GM12878 (cell line): ENCODE measurements around the gene SEPTIN1. TPM values are rescaled to one million over a fixed set of nuclear protein-coding genes. Genes with fewer than 3 reads are reported as not detected.

Source experiments
- ATAC-seq: fragments of 200-7000 bp; cut with Tn5 transposase; 3 replicates; pipeline ENCODE4 v1.9.1; 2020; ENCODE audit warnings: mild to moderate bottlenecking, moderate library complexity
- BruUV-seq: library from RNA; stranded (reverse); fragments of 400-500 nt; replicated peaks from 2 replicates; lab custom pipeline; 2021; lab: Mats Ljungman, UMichigan
- CTCF ChIA-PET: fragments of 300-600 bp; sonication (Branson Sonifier 250); formaldehyde crosslinking; extraction: SDS; loops from one replicate; lab custom pipeline; 2021; ENCODE audit warnings: inconsistent platforms; lab: Yijun Ruan, JAX
- POLR2A ChIA-PET: fragments of 350-600 bp; formaldehyde crosslinking; extraction: SDS; loops from one replicate; lab custom pipeline; 2021; ENCODE audit warnings: inconsistent platforms; lab: Charles Lee
- RAD21 ChIA-PET: fragments of 300-600 bp; sonication (Branson Sonifier 250); formaldehyde crosslinking; loops from one replicate; lab custom pipeline; 2023; ENCODE audit warnings: antibody characterized with exemption; ENCODE audit not compliant: unreplicated experiment; lab: Charles Lee
- SMC1A ChIA-PET: fragments of 300-600 bp; sonication (Branson Sonifier 250); formaldehyde crosslinking; loops from one replicate; lab custom pipeline; 2023; ENCODE audit not compliant: unreplicated experiment, uncharacterized antibody; lab: Charles Lee
- DNase-seq: peaks from one replicate; pipeline ENCODE4 v3.0.0-alpha.2; 2011; ENCODE audit warnings: low read depth, low spot score
- FAIRE-seq: peaks from 3 replicates; lab custom pipeline; 2011; peaks lifted over from hg19 to GRCh38; lab: Jason Lieb, UNC
- H2AFZ ChIP-seq: 2 replicates; pipeline ENCODE4 v1.6.0; 2011; ENCODE audit warnings: low read depth, low read length, control low read depth; ENCODE audit not compliant: control insufficient read depth
- H3K27ac ChIP-seq: 2 replicates; pipeline ENCODE4 v1.5.1; 2011; ENCODE audit warnings: control low read depth; ENCODE audit not compliant: control insufficient read depth, insufficient read depth
- H3K27me3 ChIP-seq, 2 experiments: replicated peaks in 1 of 2; 2 replicates each; pipeline versions ENCODE4 v1.6.0 to v1.6.1; 2011; ENCODE audit warnings: low read length in 1 of 2; ENCODE audit not compliant: control insufficient read depth in 2 of 2, insufficient read depth in 2 of 2
- H3K36me3 ChIP-seq, 2 experiments: 2 replicates each; pipeline ENCODE4 v1.5.1; 2011; ENCODE audit warnings: low read length in 1 of 2; ENCODE audit not compliant: control insufficient read depth in 2 of 2, insufficient read depth in 2 of 2
- H3K4me1 ChIP-seq: 2 replicates; pipeline ENCODE4 v1.6.1; 2011; ENCODE audit warnings: mild to moderate bottlenecking, low read length, moderate library complexity, mixed read lengths; ENCODE audit not compliant: control insufficient read depth, insufficient read depth
- H3K4me2 ChIP-seq: 2 replicates; pipeline ENCODE4 v1.6.0; 2011; ENCODE audit warnings: control low read depth; ENCODE audit not compliant: control insufficient read depth, insufficient read depth
- H3K4me3 ChIP-seq: fragments of 200-600 bp; sonication (generic); 2 replicates; pipeline ENCODE4 v1.5.1; 2016
- H3K79me2 ChIP-seq: 2 replicates; pipeline ENCODE4 v1.6.0; 2011; ENCODE audit warnings: low read length; ENCODE audit not compliant: control insufficient read depth, insufficient read depth
- H3K9ac ChIP-seq: 2 replicates; pipeline ENCODE4 v1.8.0; 2011; ENCODE audit warnings: low read length, control low read depth, mixed read lengths; ENCODE audit not compliant: control insufficient read depth, insufficient read depth
- H3K9me3 ChIP-seq: replicated peaks from 3 replicates; pipeline ENCODE4 v1.5.1; 2011; ENCODE audit warnings: mild to moderate bottlenecking, low read length; ENCODE audit not compliant: control insufficient read depth, insufficient read depth
- H4K20me1 ChIP-seq: 2 replicates; pipeline ENCODE4 v1.6.0; 2011; ENCODE audit not compliant: control insufficient read depth, insufficient read depth
- EED ChIP-seq: sonication (generic); IDR thresholded peaks from 2 replicates; pipeline ENCODE4 v1.6.1; 2016; ENCODE audit warnings: antibody characterized with exemption, low read depth
- ELK1 ChIP-seq: IDR thresholded peaks from 2 replicates; pipeline ENCODE4 v1.6.1; 2012; ENCODE audit warnings: low read depth, low read length, improper control_type of control experiment
- FOS ChIP-seq: IDR thresholded peaks from 3 replicates; pipeline ENCODE4 v1.6.1; 2011; ENCODE audit warnings: borderline replicate concordance; ENCODE audit not compliant: insufficient read length; ENCODE audit errors: extremely low read depth
- IRF5 ChIP-seq: fragments of 450-650 bp; IDR thresholded peaks from 2 replicates; pipeline ENCODE4 v1.6.1; 2017; ENCODE audit warnings: borderline replicate concordance
- SPI1 ChIP-seq: IDR thresholded peaks from 2 replicates; pipeline ENCODE4 v1.6.1; 2011; ENCODE audit warnings: low read depth, mild to moderate bottlenecking, low read length, moderate library complexity, borderline replicate concordance; ENCODE audit not compliant: insufficient read depth
- SUPT20H ChIP-seq: IDR thresholded peaks from 2 replicates; pipeline ENCODE4 v1.6.1; 2011; ENCODE audit warnings: low read depth, mild to moderate bottlenecking, low read length, moderate library complexity, borderline replicate concordance; ENCODE audit not compliant: control insufficient read depth
- WRNIP1 ChIP-seq: IDR thresholded peaks from 2 replicates; pipeline ENCODE4 v1.6.1; 2011; ENCODE audit warnings: low read depth, low read length, improper control_type of control experiment, borderline replicate concordance
- ZNF592 ChIP-seq: fragments of 450-650 bp; IDR thresholded peaks from 2 replicates; pipeline ENCODE4 v1.6.1; 2017; ENCODE audit warnings: mild to moderate bottlenecking, moderate library complexity
- ZNF687 ChIP-seq: fragments of 450-650 bp; IDR thresholded peaks from 2 replicates; pipeline ENCODE4 v1.6.1; 2017; ENCODE audit warnings: mild to moderate bottlenecking, moderate library complexity
- WGBS: methylation state at CpG from one replicate; pipeline ENCODE4 v1.1.6; 2016; ENCODE audit warnings: low lambda C conversion rate; ENCODE audit not compliant: insufficient replicate concordance, insufficient coverage; ENCODE audit errors: missing lambda C conversion rate; 5-methylcytosine and 5-hydroxymethylcytosine counted together
- in situ Hi-C: fragments of 300-500 bp; cut with MboI; formaldehyde crosslinking; loops from 9 replicates; pipeline ENCODE4 v1.14.3; 2018; ENCODE audit warnings: mixed read lengths
- intact Hi-C: fragments of 100-400 bp; cut with micrococcal nuclease; formaldehyde crosslinking; loops from one replicate; pipeline ENCODE4 v1.14.2; 2022; ENCODE audit not compliant: unreplicated experiment
- polyA plus RNA-seq, 11 experiments: library from polyadenylated mRNA; depleted of rRNA in 4 of 11; unstranded in 6 of 11; stranded (reverse) in 5 of 11; fragments of >200 nt; fragmentation: Nextera tagmentation in 4 of 11; fragmentation: Illumina TruSeq in 1 of 11; extraction: Ambion mirVana in 4 of 11; extraction: Trizol in 1 of 11; gene quantifications; 1 replicate in 1 of 11; 2 replicates in 10 of 11; pipeline versions ENCODE4 v1.2.1 to v1.2.3, GENCODE V29; 2011 to 2016; ENCODE audit warnings: inconsistent platforms in 2 of 11, missing spikeins in 2 of 11, low read depth in 1 of 11
- total RNA-seq, 4 experiments: library from RNA; depleted of rRNA in 3 of 4; stranded (reverse); fragments of >200 nt in 3 of 4; fragmentation: Illumina TruSeq in 1 of 4; extraction: Trizol in 1 of 4; gene quantifications; 2 replicates each; pipeline versions ENCODE4 v1.2.1 to v1.2.3, GENCODE V29; 2013 to 2021

The SEPTIN1 gene
- total and polyA plus RNA-seq, 10 of the 15 experiments (the other 5 are each of a cell fraction or from before 2014, with no cell fraction given), result 2.8 to 153 (median 94.1) TPM

- SMC1A ChIA-PET, result interaction anchor here (0.6 kb wide), 1 partner anchor 31 kb away, joined by 3 read pairs; the partner anchor contains the start of gene SEPTIN1
- intact Hi-C loops, result loop anchor here (10.0 kb wide), 1 partner anchor 257 kb away; the partner anchor contains the start of genes TBX6 and YPEL3
- H4K20me1 ChIP-seq, result peaks cover 8% of the 10 kb centered on the region
- WGBS, result 94% methylated on average over 11 of the region's 11 CpGs
- ATAC-seq, result no peak
- POLR2A ChIA-PET, result interaction anchor here (0.6 kb wide), 1 partner anchor 522 kb away, joined by 3 read pairs; no protein-coding TSS in a partner anchor
- CTCF ChIA-PET, result interaction anchor here (2.1 kb wide), 1 partner anchor 19 kb away, joined by 5 read pairs; no protein-coding TSS in a partner anchor
- H3K27ac ChIP-seq, result no peak overlapping the region
- RAD21 ChIA-PET, result no interaction called here
- no peaks in the 10 kb centered on the region for H3K9me3 ChIP-seq
- peaks cover 18% of the 10 kb centered on the region for H3K79me2 ChIP-seq
- BruUV-seq, result no TSS peak
- in situ Hi-C loops, result no loop called here
- FAIRE-seq, result no peak
- H3K9ac ChIP-seq, result no peak overlapping the region
- no peak overlapping the region for H3K4me2 ChIP-seq
- H2AFZ ChIP-seq, result no peak overlapping the region
- no peak for DNase-seq
- H3K4me3 ChIP-seq, result no peak overlapping the region
- peaks cover 40% of the 10 kb centered on the region for H3K4me1 ChIP-seq
- H3K27me3 ChIP-seq, result no peaks in the 10 kb centered on the region
- peaks cover 2 to 4% of the 10 kb centered on the region in 2 experiments for H3K36me3 ChIP-seq
- TF ChIP-seq WRNIP1 (no peak), SPI1 (no peak), ZNF687 (no peak), EED (no peak), SUPT20H (no peak), IRF5 (no peak), ELK1 (no peak), ZNF592 (no peak), FOS (no peak)
Measured at GRCh38 chr16:30351586-30352419, 30.6 kb downstream of the SEPTIN1 start.
